Hematopoietic multipotent progenitor cell (in vitro differentiated cells): Measurements from ENCODE around the gene ITGA2. TPM values are rescaled to one million over a fixed set of nuclear protein-coding genes. Genes with fewer than 3 reads are reported as not detected.
"Not testable (repeated sequence)": the region's sequence is repeated elsewhere in the genome, so short reads cannot be mapped to it uniquely, and the experiment has no call there.

Source experiments
- DNase-seq, 3 donors: peaks; one replicate each; pipeline ENCODE4 v3.0.0-alpha.2; 2011 to 2015; ENCODE audit warnings: low read depth in 2 of 3, low spot score in 2 of 3
- total RNA-seq: library from RNA; depleted of rRNA; stranded (reverse); fragments of >200 nt; gene quantifications from one replicate; pipeline ENCODE4 v1.2.3, GENCODE V29; 2012

The ITGA2 gene
- total RNA-seq, 1 donor: 1.6 TPM

DNA sequence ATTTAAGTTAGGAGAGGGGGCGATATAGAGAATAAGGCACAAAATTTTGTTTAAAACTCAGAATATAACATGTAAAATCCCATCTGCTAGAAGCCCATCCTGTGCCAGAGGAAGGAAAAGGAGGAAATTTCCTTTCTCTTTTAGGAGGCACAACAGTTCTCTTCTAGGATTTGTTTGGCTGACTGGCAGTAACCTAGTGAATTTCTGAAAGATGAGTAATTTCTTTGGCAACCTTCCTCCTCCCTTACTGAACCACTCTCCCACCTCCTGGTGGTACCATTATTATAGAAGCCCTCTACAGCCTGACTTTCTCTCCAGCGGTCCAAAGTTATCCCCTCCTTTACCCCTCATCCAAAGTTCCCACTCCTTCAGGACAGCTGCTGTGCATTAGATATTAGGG lies 102.1 kb downstream of the ITGA2 start:
- DNase-seq: no peak

GRCh38 chr5:53092242-53092641 lies 103.1 kb downstream of the ITGA2 start:
- DNase-seq: no peak

DNA sequence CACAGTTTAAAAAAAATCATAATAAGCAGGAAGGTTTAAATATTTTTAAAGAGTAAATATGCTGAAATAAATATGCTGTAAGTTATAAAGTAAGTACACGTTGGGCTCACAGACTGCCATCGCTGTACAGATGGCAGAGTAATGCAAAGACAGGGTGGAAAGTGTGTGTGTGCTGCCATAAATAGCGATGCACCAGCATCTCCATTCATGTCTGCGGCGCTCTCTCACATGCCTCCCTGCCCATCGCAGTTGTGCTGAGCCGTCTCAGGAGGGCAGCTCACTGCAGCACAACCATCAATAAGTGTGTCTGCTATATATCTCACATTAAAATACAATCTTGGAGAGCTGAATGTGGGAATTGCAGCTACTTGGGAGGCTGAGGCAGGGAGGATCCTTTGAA lies 106.1 kb downstream of the ITGA2 start:
- no peak for DNase-seq

DNA sequence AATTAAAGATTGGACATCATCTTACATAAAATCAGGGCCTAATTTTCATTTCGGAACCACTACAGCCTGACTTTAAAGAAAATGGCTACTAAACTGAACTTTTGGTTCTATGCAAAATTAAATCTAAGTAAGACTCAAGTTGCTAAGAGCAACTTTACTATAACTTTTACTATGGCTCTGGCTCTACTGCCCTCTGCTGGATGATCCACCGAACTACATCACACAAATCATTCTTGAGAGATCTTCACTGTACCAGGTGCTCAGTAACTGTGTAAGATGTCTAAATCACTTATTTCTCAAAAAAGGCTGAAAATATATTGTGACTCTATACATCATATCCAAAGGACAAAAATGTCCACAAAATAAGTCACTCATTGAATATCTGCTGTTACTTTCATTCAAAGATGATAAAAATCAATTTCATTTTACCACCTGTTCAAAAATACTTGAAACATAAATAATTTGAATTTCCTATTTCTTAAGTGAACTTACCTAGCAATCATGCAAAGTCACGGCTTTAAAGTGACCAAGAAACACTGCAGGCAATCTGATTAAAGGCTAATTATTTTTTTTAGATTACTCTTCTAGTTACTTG lies 106.9 kb downstream of the ITGA2 start:
- peak; percentile 42 to 80 (median 52) for DNase-seq

GRCh38 chr5:53099546-53099945 lies 110.4 kb downstream of the ITGA2 start:
- no peak for DNase-seq

DNA sequence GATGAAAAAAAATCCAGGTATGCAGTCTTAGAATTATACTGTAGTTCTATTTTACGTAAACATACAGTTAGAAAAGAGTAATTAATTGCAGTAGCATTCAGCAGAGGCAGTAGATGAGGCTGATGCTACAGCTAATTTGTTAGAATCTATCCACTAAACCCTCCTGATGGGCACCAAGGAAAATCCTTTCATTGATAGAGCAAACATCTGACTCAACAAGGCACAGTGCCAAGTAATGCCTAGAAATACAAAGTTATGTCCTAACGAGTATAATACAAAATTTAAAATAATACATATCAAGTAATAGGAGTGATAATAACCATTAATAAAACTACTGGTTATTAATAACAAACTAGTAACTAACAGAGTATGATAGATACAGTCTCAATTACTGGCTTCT lies 111.5 kb downstream of the ITGA2 start:
- DNase-seq: no peak

DNA sequence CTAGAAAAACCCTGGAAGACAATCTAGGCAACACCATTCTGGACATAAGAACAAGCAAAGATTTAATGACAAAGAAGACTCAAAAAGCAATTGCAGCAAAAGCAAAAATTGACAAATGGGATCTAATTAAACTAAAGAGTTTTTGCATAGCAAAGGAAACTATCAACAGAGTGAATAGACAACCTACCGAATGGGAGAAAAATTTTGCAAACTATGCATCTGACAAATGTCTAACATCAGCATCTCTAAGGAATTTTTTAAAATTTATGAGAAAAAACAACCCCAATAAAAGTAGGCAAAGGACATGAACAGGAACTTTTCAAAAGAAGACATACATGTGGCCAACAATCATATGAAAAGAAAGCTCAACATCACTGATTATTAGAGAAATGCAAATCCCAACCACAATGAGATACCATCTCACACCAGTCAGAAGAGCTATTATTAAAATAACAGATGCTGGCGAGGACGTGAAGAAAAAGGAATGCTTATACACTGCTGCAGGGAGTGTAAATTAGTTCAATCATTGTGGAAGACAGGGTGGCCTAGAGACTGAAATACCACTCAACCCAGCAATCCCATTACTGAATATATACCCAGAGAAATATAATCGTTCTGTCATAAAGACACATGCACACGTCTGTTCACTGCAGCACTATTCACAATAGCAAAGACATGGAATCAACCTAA lies 116.6 kb downstream of the ITGA2 start:
- DNase-seq: no peak

GRCh38 chr5:53109056-53109442 lies 119.9 kb downstream of the ITGA2 start:
- no peak for DNase-seq

- DNase-seq: peak; percentile 81 to 93 (median 90)
Measured at GRCh38 chr5:53109443-53110127, 120.4 kb downstream of the ITGA2 start, which contains the start of gene MOCS2. Gene MOCS2 (minus strand): TSS chr5:53109757. CDS start chr5:53107174, 2,583 bp downstream.

DNA sequence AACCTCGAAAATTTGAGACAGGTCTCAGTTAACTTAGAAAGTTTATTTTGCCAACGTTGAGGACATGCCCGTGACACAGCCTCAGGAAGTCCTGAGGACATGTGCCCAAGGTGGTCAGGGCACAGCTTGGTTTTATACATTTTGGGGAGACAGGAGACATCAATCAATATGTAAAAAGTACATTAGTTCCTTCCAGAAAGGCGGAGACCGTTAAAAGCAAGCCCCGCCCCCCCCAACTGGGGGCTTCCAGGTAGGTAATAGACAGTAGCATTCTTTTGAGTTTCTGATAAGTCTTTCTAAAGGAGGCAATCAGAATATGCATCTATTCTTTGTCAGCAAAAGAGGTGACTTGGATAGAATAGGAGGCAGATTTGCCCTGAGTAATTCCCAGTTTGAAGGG lies 121.0 kb downstream of the ITGA2 start:
- DNase-seq: no peak

GRCh38 chr5:53111139-53111538 lies 122.0 kb downstream of the ITGA2 start:
- no peak for DNase-seq

- DNase-seq: not testable (repeated sequence)
Measured at GRCh38 chr5:53112307-53112706, 123.2 kb downstream of the ITGA2 start.

- DNase-seq: no peak
Measured at GRCh38 chr5:53112909-53113308, 123.8 kb downstream of the ITGA2 start.

GRCh38 chr5:53113947-53114346 lies 124.8 kb downstream of the ITGA2 start:
- no peak for DNase-seq

DNA sequence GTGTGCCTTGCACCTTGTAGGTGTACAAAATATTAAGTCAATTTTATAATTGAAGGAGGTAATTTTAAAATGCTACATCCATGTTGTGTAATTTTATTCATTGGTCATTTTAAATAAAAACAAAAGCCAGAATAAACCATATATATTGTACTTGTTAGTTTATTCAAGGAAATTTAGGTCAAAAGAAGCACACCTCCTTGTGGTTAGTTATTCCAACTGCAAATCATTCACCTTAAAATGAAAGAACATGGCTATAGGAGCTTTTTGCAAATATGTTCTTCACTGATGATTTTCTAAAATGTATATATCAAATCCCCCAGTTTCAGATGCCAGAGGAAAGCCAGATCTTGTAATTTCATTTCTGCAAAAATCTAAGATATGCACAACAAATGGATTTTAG lies 125.8 kb downstream of the ITGA2 start:
- DNase-seq: peak in 1 of 3 donors; percentile 38

- no peak for DNase-seq
Measured at GRCh38 chr5:53116597-53116996, 127.4 kb downstream of the ITGA2 start.

DNA sequence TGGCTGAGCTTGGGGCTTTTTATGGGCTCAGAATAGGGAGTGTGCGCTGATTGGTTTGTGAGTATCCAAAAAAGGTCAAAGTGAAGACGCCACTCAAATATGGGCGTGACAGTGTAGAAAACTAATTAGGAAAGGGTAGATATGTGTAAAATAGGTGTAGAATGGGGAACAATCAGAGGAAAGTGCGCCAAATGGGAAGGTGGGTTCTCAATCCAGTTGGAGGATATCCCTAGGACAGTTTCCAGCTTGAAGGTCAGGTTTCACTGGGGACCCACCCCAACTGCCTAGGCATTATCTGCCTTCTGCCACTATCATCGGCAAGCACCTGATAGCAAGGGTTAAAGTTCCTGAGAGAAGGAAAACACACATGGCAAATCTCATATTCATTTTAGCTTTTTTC lies 129.7 kb downstream of the ITGA2 start:
- DNase-seq: no peak

GRCh38 chr5:53120165-53120564 lies 131.0 kb downstream of the ITGA2 start:
- no peak for DNase-seq

DNA sequence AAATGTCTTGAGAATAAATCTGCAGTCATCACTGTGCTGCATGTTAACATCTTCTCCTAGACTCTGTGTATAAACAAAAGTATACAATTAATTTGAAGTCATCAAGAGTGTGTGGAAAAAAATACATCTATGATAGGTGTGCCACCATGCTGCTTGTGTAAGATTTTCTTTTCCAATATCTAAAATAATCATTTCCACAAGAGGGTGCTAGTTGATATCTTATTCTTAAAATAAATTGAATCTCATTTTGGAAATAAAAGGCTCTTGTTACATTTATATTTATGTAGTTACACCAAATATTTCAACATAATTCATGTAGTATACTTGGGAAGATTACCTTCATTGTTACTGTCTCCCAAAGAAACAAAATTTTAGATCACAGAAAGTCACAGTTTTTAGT lies 134.6 kb downstream of the ITGA2 start:
- peak in 1 of 3 donors; percentile 35 for DNase-seq

DNA sequence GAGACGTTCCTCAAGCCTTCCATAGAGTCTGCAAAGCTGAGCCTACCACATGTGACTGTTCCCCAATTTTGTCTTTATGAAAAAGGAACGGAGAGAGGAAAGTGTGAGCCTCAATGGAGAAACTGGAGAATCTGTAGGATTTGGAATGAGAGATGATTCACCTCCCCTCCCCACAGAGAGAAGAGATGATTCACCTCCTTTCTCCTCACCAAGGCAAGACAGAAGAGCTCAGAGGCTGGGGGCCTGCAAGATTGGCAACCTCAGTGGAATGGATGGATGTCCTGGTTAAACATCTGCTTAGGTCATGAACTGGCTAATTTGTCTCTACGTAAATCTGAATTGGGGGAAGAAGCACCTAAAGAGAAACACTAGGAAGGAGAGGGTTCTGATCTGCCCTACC lies 137.4 kb downstream of the ITGA2 start:
- no peak for DNase-seq

DNA sequence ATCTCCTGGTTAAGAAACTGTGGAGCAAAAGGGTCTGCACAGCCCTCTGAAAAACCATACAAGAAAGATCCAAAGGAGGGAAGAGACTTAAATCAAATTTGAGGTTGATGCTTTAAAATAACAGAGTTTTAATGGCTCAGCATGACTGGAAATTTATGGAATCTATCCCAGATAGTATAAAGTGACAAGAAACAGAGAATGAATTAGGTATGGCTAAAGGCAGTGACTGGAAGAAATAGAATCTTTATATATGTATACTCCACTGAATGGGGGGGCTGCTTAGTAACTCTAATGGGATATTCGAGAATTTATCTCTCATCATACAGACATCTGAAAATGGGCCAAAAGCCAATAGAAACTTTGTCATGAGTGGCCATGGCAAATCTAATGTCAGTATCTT lies 138.0 kb downstream of the ITGA2 start:
- no peak for DNase-seq

- DNase-seq: no peak
Measured at GRCh38 chr5:53128481-53128880, 139.3 kb downstream of the ITGA2 start.
